Endothelial cell of umbilical vein (primary cell): ENCODE data around the gene DTD1. TPM values are rescaled to one million over a fixed set of nuclear protein-coding genes. Genes with fewer than 3 reads are reported as not detected.

Experiments used
- BruUV-seq: library from RNA; stranded (reverse); fragments of 400-500 nt; replicated peaks from 2 replicates; lab custom pipeline; 2021; lab: Mats Ljungman, UMichigan
- CTCF ChIA-PET: fragments of 300-600, 350-600 bp; sonication (Branson Sonifier 250); formaldehyde crosslinking; loops from one replicate; lab custom pipeline; 2021; ENCODE audit warnings: antibody characterized with exemption, inconsistent platforms; lab: Charles Lee
- POLR2A ChIA-PET: fragments of 300-600, 350-600 bp; sonication (Branson Sonifier 250); formaldehyde crosslinking; loops from one replicate; lab custom pipeline; 2021; ENCODE audit warnings: antibody characterized with exemption, inconsistent platforms; lab: Charles Lee
- DNase-seq: peaks from one replicate; pipeline ENCODE4 v3.0.0-alpha.2; 2011; ENCODE audit warnings: low read depth, low spot score
- FAIRE-seq: peaks from 2 replicates; lab custom pipeline; 2011; peaks lifted over from hg19 to GRCh38; lab: Jason Lieb, UNC
- H2AFZ ChIP-seq: 2 replicates; pipeline ENCODE4 v1.6.0; 2012; ENCODE audit warnings: low read depth, low read length, control low read depth, inconsistent platforms
- H3K27ac ChIP-seq: 2 replicates; pipeline ENCODE4 v1.5.1; 2011; ENCODE audit warnings: low read depth, mild to moderate bottlenecking, control low read depth, low read length, moderate library complexity; ENCODE audit not compliant: insufficient read depth
- H3K27me3 ChIP-seq, 2 experiments: 2 replicates each; pipeline versions ENCODE4 v1.6.0 to v1.6.1; 2011; ENCODE audit warnings: low read length in 2 of 2, mixed read lengths in 1 of 2; ENCODE audit not compliant: control insufficient read depth in 2 of 2, insufficient read depth in 2 of 2
- H3K36me3 ChIP-seq, 2 experiments: 2 replicates in 1 of 2; 3 replicates in 1 of 2; pipeline ENCODE4 v1.5.1; 2011; ENCODE audit warnings: low read length in 2 of 2, mild to moderate bottlenecking in 1 of 2, moderate library complexity in 1 of 2; ENCODE audit not compliant: control insufficient read depth in 2 of 2, insufficient read depth in 2 of 2; ENCODE audit errors: extremely low read depth in 1 of 2
- H3K4me1 ChIP-seq: 3 replicates; pipeline ENCODE4 v1.5.1; 2011; ENCODE audit warnings: mild to moderate bottlenecking, low read length; ENCODE audit not compliant: control insufficient read depth, insufficient read depth; ENCODE audit errors: extremely low read depth
- H3K4me2 ChIP-seq: 2 replicates; pipeline ENCODE4 v1.6.1; 2011; ENCODE audit warnings: low read length, control low read depth, mixed read lengths; ENCODE audit not compliant: insufficient read depth
- H3K4me3 ChIP-seq, 3 experiments: fragments of 200-600 bp in 1 of 3; sonication (generic), shearing (Covaris generic) in 1 of 3; replicated peaks in 1 of 3; 2 replicates each; pipeline ENCODE4 v1.5.1; 2011 to 2016; ENCODE audit warnings: control low read depth in 3 of 3, low read length in 3 of 3, mild to moderate bottlenecking in 2 of 3, inconsistent platforms in 1 of 3, low read depth in 1 of 3, moderate library complexity in 1 of 3; ENCODE audit not compliant: insufficient read depth in 1 of 3
- H3K79me2 ChIP-seq: 2 replicates; pipeline ENCODE4 v1.6.0; 2012; ENCODE audit warnings: low read length, inconsistent platforms; ENCODE audit not compliant: control insufficient read depth, insufficient read depth
- H3K9ac ChIP-seq: replicated peaks from 2 replicates; pipeline ENCODE3; 2011; ENCODE audit warnings: low read length, control low read depth; ENCODE audit not compliant: insufficient read depth; ENCODE audit errors: extremely low read depth
- H3K9me1 ChIP-seq: replicated peaks from 3 replicates; pipeline ENCODE4 v1.6.0; 2011; ENCODE audit warnings: mild to moderate bottlenecking, low read length; ENCODE audit not compliant: control insufficient read depth, insufficient read depth; ENCODE audit errors: extremely low read depth
- H3K9me3 ChIP-seq: replicated peaks from 2 replicates; pipeline ENCODE4 v1.5.1; 2012; ENCODE audit warnings: low read length, inconsistent platforms; ENCODE audit not compliant: control insufficient read depth, insufficient read depth
- H4K20me1 ChIP-seq: replicated peaks from 2 replicates; pipeline ENCODE3; 2011; ENCODE audit warnings: mild to moderate bottlenecking, low read length; ENCODE audit not compliant: control insufficient read depth, insufficient read depth; ENCODE audit errors: extremely low read depth
- EZH2 ChIP-seq: IDR thresholded peaks from 2 replicates; pipeline ENCODE4 v1.6.1; 2012; ENCODE audit warnings: borderline replicate concordance, low read depth, mild to moderate bottlenecking, moderate library complexity, low read length, inconsistent platforms; ENCODE audit not compliant: severe bottlenecking
- FOS ChIP-seq: IDR thresholded peaks from 2 replicates; pipeline ENCODE4 v1.6.1; 2011; ENCODE audit warnings: mild to moderate bottlenecking, low read length, moderate library complexity, borderline replicate concordance; ENCODE audit not compliant: insufficient read depth
- GATA2 ChIP-seq: IDR thresholded peaks from 2 replicates; pipeline ENCODE4 v1.7.0; 2011; ENCODE audit warnings: low read depth, mild to moderate bottlenecking, moderate library complexity, mixed read lengths, low read length; ENCODE audit not compliant: insufficient read length, insufficient read depth
- JUN ChIP-seq: IDR thresholded peaks from 2 replicates; pipeline ENCODE4 v1.6.1; 2011; ENCODE audit warnings: borderline replicate concordance, low read depth; ENCODE audit not compliant: insufficient read length, insufficient read depth
- MYC ChIP-seq: IDR thresholded peaks from one replicate; pipeline ENCODE4 v1.6.1; 2011; ENCODE audit warnings: mild to moderate bottlenecking, low read depth, low read length
- POLR2A ChIP-seq: IDR thresholded peaks from 2 replicates; pipeline ENCODE4 v1.6.1; 2012; ENCODE audit warnings: low read depth, mild to moderate bottlenecking, control low read depth, low read length
- POLR2AphosphoS5 ChIP-seq: IDR thresholded peaks from 2 replicates; pipeline ENCODE4 v1.6.1; 2012; ENCODE audit warnings: low read depth, mild to moderate bottlenecking, control low read depth, low read length, moderate library complexity; ENCODE audit not compliant: insufficient read depth
- dilution Hi-C: fragments of 300-500 bp; cut with MboI; formaldehyde crosslinking; loops from one replicate; pipeline ENCODE4 v1.15.0; 2019; ENCODE audit warnings: low sequenced_read_pairs; ENCODE audit not compliant: extremely low pct_ligation_motif_present
- intact Hi-C: fragments of 100-400 bp; cut with micrococcal nuclease; formaldehyde crosslinking; loops from one replicate; pipeline ENCODE4 v1.10.0; 2022
- polyA plus RNA-seq, 4 experiments: library from polyadenylated mRNA; depleted of rRNA in 3 of 4; stranded (reverse) in 3 of 4; unstranded in 1 of 4; fragments of >200 nt; gene quantifications; 2 replicates each; pipeline versions ENCODE4 v1.2.1 to v1.2.3, GENCODE V29; 2011 to 2012; ENCODE audit warnings: missing spikeins in 1 of 4
- total RNA-seq: library from RNA; stranded (reverse); gene quantifications from 2 replicates; pipeline ENCODE4 v1.2.3, GENCODE V29; 2021
- TF ChIP-seq, protein P1 (sequence below), 2 donors: IDR thresholded peaks; 1 replicate in 1 of 2; 2 replicates in 1 of 2; pipeline ENCODE4 v1.5.1; 2011; ENCODE audit warnings: low read length in 2 of 2, mild to moderate bottlenecking in 2 of 2, moderate library complexity in 2 of 2, control low read depth in 1 of 2, inconsistent platforms in 1 of 2, low read depth in 1 of 2; ENCODE audit not compliant: insufficient read depth in 1 of 2; ENCODE audit errors: extremely low read depth in 1 of 2
- TF ChIP-seq, protein P2 (sequence below): IDR thresholded peaks from 2 replicates; pipeline ENCODE4 v1.6.1; 2011; ENCODE audit not compliant: insufficient read depth, insufficient read length

DTD1 gene
- total and polyA plus RNA-seq, 2 donors (not counting 3 experiments of a cell fraction or from before 2014, with no cell fraction given), result 48.2 to 50.8 TPM

DNA sequence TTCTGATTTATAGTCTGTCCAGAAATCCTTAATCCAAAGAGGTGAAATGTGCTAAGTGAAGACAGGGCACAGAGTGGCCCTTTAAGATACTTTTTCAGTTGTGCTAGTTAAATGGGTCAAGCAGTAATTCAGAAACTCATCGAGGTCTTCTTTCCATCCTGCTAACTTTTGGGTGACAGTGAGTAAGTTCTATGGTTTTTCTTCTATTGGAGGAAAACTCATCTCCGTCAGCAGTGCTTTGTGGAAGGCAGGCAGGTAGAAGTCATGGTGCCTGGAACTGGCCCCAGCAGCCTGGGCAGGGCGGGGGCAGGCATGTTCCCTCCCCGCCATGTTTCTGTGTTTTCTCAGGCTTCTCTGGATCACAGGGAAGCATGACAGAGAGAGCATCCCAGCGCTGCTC lies 159.2 kb downstream of the DTD1 start:
- H4K20me1 ChIP-seq, result no peaks in the 10 kb centered on the region
- no peaks in the 10 kb centered on the region for H3K79me2 ChIP-seq
- no peaks in the 10 kb centered on the region for H3K4me1 ChIP-seq
- no peaks in the 10 kb centered on the region for H3K9me1 ChIP-seq
- BruUV-seq, result no TSS peak
- no peak for FAIRE-seq
- intact Hi-C loops, result no loop called here
- CTCF ChIA-PET, result no interaction called here
- H3K4me3 ChIP-seq, result no peak overlapping the region
- H3K36me3 ChIP-seq, result no peaks in the 10 kb centered on the region
- no peak overlapping the region for H2AFZ ChIP-seq
- POLR2A ChIA-PET, result no interaction called here
- H3K27me3 ChIP-seq, result no peaks in the 10 kb centered on the region
- DNase-seq, result no peak
- dilution Hi-C loops, result no loop called here
- no peaks in the 10 kb centered on the region for H3K9me3 ChIP-seq
- H3K4me2 ChIP-seq, result no peak overlapping the region
- TF ChIP-seq MYC (no peak), GATA2 (no peak), FOS (no peak), EZH2 (no peak), JUN (no peak), POLR2A (no peak), POLR2AphosphoS5 (no peak)
- TF ChIP-seq, protein P1, sequence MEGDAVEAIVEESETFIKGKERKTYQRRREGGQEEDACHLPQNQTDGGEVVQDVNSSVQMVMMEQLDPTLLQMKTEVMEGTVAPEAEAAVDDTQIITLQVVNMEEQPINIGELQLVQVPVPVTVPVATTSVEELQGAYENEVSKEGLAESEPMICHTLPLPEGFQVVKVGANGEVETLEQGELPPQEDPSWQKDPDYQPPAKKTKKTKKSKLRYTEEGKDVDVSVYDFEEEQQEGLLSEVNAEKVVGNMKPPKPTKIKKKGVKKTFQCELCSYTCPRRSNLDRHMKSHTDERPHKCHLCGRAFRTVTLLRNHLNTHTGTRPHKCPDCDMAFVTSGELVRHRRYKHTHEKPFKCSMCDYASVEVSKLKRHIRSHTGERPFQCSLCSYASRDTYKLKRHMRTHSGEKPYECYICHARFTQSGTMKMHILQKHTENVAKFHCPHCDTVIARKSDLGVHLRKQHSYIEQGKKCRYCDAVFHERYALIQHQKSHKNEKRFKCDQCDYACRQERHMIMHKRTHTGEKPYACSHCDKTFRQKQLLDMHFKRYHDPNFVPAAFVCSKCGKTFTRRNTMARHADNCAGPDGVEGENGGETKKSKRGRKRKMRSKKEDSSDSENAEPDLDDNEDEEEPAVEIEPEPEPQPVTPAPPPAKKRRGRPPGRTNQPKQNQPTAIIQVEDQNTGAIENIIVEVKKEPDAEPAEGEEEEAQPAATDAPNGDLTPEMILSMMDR (IDR thresholded peaks at IDR 0.05; ENCODE audit: extremely low read depth in 1 of 2, insufficient read depth in 1 of 2, low read depth in 1 of 2, low read length in 2 of 2), result no peak
- TF ChIP-seq, protein P2, sequence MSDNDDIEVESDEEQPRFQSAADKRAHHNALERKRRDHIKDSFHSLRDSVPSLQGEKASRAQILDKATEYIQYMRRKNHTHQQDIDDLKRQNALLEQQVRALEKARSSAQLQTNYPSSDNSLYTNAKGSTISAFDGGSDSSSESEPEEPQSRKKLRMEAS, result no peak
- H3K27ac ChIP-seq, result no peak overlapping the region
- H3K9ac ChIP-seq, result no peak overlapping the region
